ENCODE measurements around the gene CCDC85B. TPM values are rescaled to one million over a fixed set of nuclear protein-coding genes. Genes with fewer than 3 reads are reported as not detected.

The CCDC85B gene
- total and polyA plus RNA-seq, 2 of the 13 experiments (the other 11 are each of a cell fraction or from before 2014, with no cell fraction given), result 8.2 to 19.5 TPM

- no peak for TF ChIP-seq KLF13 (CRISPR knock-in tag; IDR thresholded peaks at IDR 0.05)
- no peak for TF ChIP-seq KDM5A (IDR thresholded peaks at IDR 0.05; ENCODE audit: borderline replicate concordance, low read length)
- no peak for TF ChIP-seq ZSCAN29 (CRISPR knock-in tag; conservative IDR thresholded peaks at IDR 0.05)
- TF ChIP-seq ZNF180 (CRISPR knock-in tag; IDR thresholded peaks at IDR 0.05; ENCODE audit: borderline replicate concordance, low read depth), result no peak
- no peak for TF ChIP-seq BCL3 (CRISPR knock-in tag; IDR thresholded peaks at IDR 0.05)
- TF ChIP-seq SOX13 (IDR thresholded peaks at IDR 0.05), result no peak
- TF ChIP-seq SOX13 (CRISPR knock-in tag; conservative IDR thresholded peaks at IDR 0.05 in 1 of 2, IDR thresholded peaks at IDR 0.05 in 1 of 2), result no peak
- TF ChIP-seq ZNF20 (CRISPR knock-in tag; IDR thresholded peaks at IDR 0.05), result no peak
- no peak for TF ChIP-seq SNAPC5 (CRISPR knock-in tag; IDR thresholded peaks at IDR 0.05; ENCODE audit: borderline replicate concordance)
- TF ChIP-seq AFF4 (CRISPR knock-in tag; IDR thresholded peaks at IDR 0.05), result no peak
- peak; percentile 13; the same call in 1 of the 2 replicates for TF ChIP-seq POLR2G (IDR thresholded peaks at IDR 0.05; ENCODE audit: low read depth, low read length)
- no peak for TF ChIP-seq MATR3 (CRISPR knock-in tag; IDR thresholded peaks at IDR 0.05)
- TF ChIP-seq KLF6 (CRISPR knock-in tag; IDR thresholded peaks at IDR 0.05), result no peak; the same call in 1 of the 2 replicates
- TF ChIP-seq ZFP62 (CRISPR knock-in tag; IDR thresholded peaks at IDR 0.05), result no peak
- TF ChIP-seq REXO4 (CRISPR knock-in tag; IDR thresholded peaks at IDR 0.05; ENCODE audit: borderline replicate concordance), result no peak
- no peak for TF ChIP-seq U2AF1 (optimal IDR thresholded peaks at IDR 0.05; ENCODE audit: low read depth, low read length)
- TF ChIP-seq ZNF564 (CRISPR knock-in tag; IDR thresholded peaks at IDR 0.05), result 0 out of 2 replicates have a peak, but pooled peaks have one; percentile 58
- TF ChIP-seq SALL2 (CRISPR knock-in tag; IDR thresholded peaks at IDR 0.05), result no peak
- TF ChIP-seq MEIS2 (CRISPR knock-in tag; IDR thresholded peaks at IDR 0.05), result no peak
- peak; percentile 75; the same call in 1 of the 2 replicates for TF ChIP-seq ZNF619 (CRISPR knock-in tag; IDR thresholded peaks at IDR 0.05)
- no peak for TF ChIP-seq ZNF546 (CRISPR knock-in tag; conservative IDR thresholded peaks at IDR 0.05)
- TF ChIP-seq ZNF121 (CRISPR knock-in tag; IDR thresholded peaks at IDR 0.05), result no peak
- no peak for TF ChIP-seq ZNF563 (CRISPR knock-in tag; IDR thresholded peaks at IDR 0.05)
- TF ChIP-seq BCL6 (CRISPR knock-in tag; IDR thresholded peaks at IDR 0.05), result no peak
- no peak for TF ChIP-seq SP4 (CRISPR knock-in tag; IDR thresholded peaks at IDR 0.05)
- TF ChIP-seq ZNF232 (CRISPR knock-in tag; IDR thresholded peaks at IDR 0.05; ENCODE audit: borderline replicate concordance), result no peak
- no peak for TF ChIP-seq ATF7-NPFF (CRISPR knock-in tag; IDR thresholded peaks at IDR 0.05; ENCODE audit: low read depth)
- no peak for TF ChIP-seq ELF3 (CRISPR knock-in tag; IDR thresholded peaks at IDR 0.05)
- TF ChIP-seq GABPB1 (CRISPR knock-in tag; IDR thresholded peaks at IDR 0.05), result no peak
These were observed 30.6 kb upstream of the CCDC85B start (continued) for GRCh38 chr11:65859812-65860277.

Measured in HepG2 (cell line).